ENCODE results near the gene BCL11B. TPM values are rescaled to one million over a fixed set of nuclear protein-coding genes. Genes with fewer than 3 reads are reported as not detected.

BCL11B gene
- total RNA-seq, 1 donor from 2014 or later: 11.5 TPM

DNA sequence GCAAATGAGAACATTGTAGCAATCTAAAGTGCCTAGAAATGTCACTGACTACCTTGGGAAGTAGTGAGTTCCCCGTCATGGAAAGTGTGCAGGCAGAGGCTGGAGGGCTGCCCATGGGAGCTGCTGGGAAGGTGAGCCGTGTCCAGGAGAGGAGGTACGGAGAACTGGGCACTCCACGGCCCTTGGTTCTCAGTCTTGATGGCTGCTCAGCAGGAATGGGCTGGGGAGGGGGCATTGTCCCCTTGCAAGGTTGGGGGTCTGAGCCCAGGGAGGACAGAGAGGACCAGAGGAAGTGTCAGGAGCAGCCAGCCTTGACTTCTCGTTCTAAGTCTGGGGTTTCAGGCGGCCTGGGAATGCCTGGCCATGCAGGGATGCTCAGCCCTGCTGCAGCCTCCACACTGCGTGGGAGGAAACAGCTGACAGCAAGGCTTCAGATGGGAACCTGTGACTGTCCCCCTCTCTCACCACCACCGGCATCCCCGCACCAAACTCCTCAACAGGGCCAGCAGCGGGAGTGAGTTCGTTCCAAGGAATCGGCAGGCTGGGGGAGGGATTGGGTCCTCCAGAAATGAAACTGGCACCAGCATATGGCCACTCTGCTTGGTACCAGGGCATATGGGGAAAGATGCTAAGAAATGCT, 140.2 kb downstream of the BCL11B start:
- Histone ChIP-seq H3K36me3 (no peaks in the 10 kb centered on the region), H3K27me3 (no peaks in the 10 kb centered on the region), H3K4me1 (peaks cover 15% of the 10 kb centered on the region), H3K4me3 (no peak overlapping the region), H3K9me3 (no peaks in the 10 kb centered on the region), H3K27ac (no peak overlapping the region)
- peak; percentile 70 to 80 for DNase-seq (ENCODE audit: extremely low spot score in 2 of 2)
- no peak for TF ChIP-seq CTCF (IDR thresholded peaks at IDR 0.05)
- TF ChIP-seq POLR2AphosphoS5 (IDR thresholded peaks at IDR 0.05; ENCODE audit: insufficient read depth in 1 of 2, low read depth in 1 of 2): no peak
- no peak for TF ChIP-seq POLR2A (IDR thresholded peaks at IDR 0.05)
- intact Hi-C loops (cut with DNase I): no loop called here

- no peaks in the 10 kb centered on the region for H3K27me3 ChIP-seq
- H3K9me3 ChIP-seq: no peaks in the 10 kb centered on the region
- H3K27ac ChIP-seq: no peak overlapping the region
- intact Hi-C loops (cut with DNase I): no loop called here
- H3K36me3 ChIP-seq: no peaks in the 10 kb centered on the region
- peaks cover 15% of the 10 kb centered on the region for H3K4me1 ChIP-seq
- no peak overlapping the region for H3K4me3 ChIP-seq
- TF ChIP-seq POLR2A (IDR thresholded peaks at IDR 0.05) (no peak), CTCF (IDR thresholded peaks at IDR 0.05) (no peak), POLR2AphosphoS5 (IDR thresholded peaks at IDR 0.05; ENCODE audit: insufficient read depth in 1 of 2, low read depth in 1 of 2) (no peak)
- peak in 1 of 2 donors; percentile 55 for DNase-seq (ENCODE audit: extremely low spot score in 2 of 2)
Observed at GRCh38 chr14:99129998-99130397, 142.0 kb downstream of the BCL11B start.

GRCh38 chr14:99129211-99129696, 142.7 kb downstream of the BCL11B start:
- Histone ChIP-seq H3K4me1 (peaks cover 14% of the 10 kb centered on the region), H3K4me3 (no peak overlapping the region), H3K9me3 (no peaks in the 10 kb centered on the region), H3K27me3 (no peaks in the 10 kb centered on the region), H3K27ac (no peak overlapping the region), H3K36me3 (no peaks in the 10 kb centered on the region)
- intact Hi-C loops (cut with DNase I): no loop called here
- peak; percentile 60 to 90 for DNase-seq (ENCODE audit: extremely low spot score in 2 of 2)
- TF ChIP-seq POLR2AphosphoS5 (IDR thresholded peaks at IDR 0.05; ENCODE audit: insufficient read depth in 1 of 2, low read depth in 1 of 2) (no peak), CTCF (IDR thresholded peaks at IDR 0.05) (no peak)

DNA sequence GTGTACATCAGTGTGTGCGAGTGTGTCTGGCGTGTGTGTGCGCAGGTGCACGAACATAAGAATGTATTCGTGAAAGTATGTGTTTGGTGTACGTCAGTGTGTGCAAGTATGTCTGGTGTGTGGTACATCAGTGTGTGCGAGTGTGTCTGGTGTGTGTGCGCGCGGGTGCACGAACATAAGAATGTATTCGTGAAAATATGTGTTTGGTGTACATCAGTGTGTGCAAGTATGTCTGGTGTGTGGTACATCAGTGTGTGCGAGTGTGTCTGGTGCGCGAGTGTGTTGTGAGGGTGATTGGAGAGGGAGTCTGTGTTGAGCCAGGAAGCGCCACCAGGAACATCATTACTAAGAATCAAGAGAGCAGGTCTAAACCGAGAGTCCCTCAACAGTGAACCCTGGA, 143.8 kb downstream of the BCL11B start:
- no peak overlapping the region for H3K4me3 ChIP-seq
- no peaks in the 10 kb centered on the region for H3K9me3 ChIP-seq
- intact Hi-C loops (cut with DNase I): no loop called here
- TF ChIP-seq POLR2A (IDR thresholded peaks at IDR 0.05): no peak
- TF ChIP-seq CTCF (IDR thresholded peaks at IDR 0.05): no peak
- no peak for TF ChIP-seq POLR2AphosphoS5 (IDR thresholded peaks at IDR 0.05; ENCODE audit: insufficient read depth in 1 of 2, low read depth in 1 of 2)
- peaks cover 3% of the 10 kb centered on the region for H3K4me1 ChIP-seq
- H3K27me3 ChIP-seq: no peaks in the 10 kb centered on the region
- DNase-seq (ENCODE audit: extremely low spot score in 2 of 2): peak; percentile 78 to 87
- no peaks in the 10 kb centered on the region for H3K36me3 ChIP-seq
- no peak overlapping the region for H3K27ac ChIP-seq

GRCh38 chr14:99127651-99128167, 144.3 kb downstream of the BCL11B start:
- intact Hi-C loops (cut with DNase I): no loop called here

More at GRCh38 chr14:99127651-99128167, 144.3 kb downstream of the BCL11B start:
- Histone ChIP-seq H3K36me3 (no peaks in the 10 kb centered on the region), H3K9me3 (no peaks in the 10 kb centered on the region), H3K4me1 (no peaks in the 10 kb centered on the region), H3K27me3 (no peaks in the 10 kb centered on the region), H3K4me3 (no peak overlapping the region), H3K27ac (no peak overlapping the region)
- no peak for TF ChIP-seq POLR2AphosphoS5 (IDR thresholded peaks at IDR 0.05; ENCODE audit: insufficient read depth in 1 of 2, low read depth in 1 of 2)
- TF ChIP-seq POLR2A (IDR thresholded peaks at IDR 0.05): no peak
- TF ChIP-seq CTCF (IDR thresholded peaks at IDR 0.05): no peak
- peak; percentile 72 to 80 for DNase-seq (ENCODE audit: extremely low spot score in 2 of 2)

Data from vagina (tissue), 2 donors.